GM23338 (cell line): ENCODE data around the gene RTKN2. TPM values are rescaled to one million over a fixed set of nuclear protein-coding genes. Genes with fewer than 3 reads are reported as not detected.

Experiments
- ATAC-seq: fragments of 200-7000 bp; cut with Tn5 transposase; 3 replicates; pipeline ENCODE4 v1.9.1; 2020
- DNase-seq: peaks from one replicate; pipeline ENCODE4 v3.0.0-alpha.2; 2015; ENCODE audit warnings: low spot score
- H2AFZ ChIP-seq: fragments of 200-600 bp; sonication (generic); 2 replicates; pipeline ENCODE4 v1.8.0; 2016; ENCODE audit warnings: antibody characterized with exemption, mild to moderate bottlenecking, moderate library complexity
- H3F3A ChIP-seq: fragments of 200-600 bp; sonication (generic); replicated peaks from 2 replicates; pipeline ENCODE4 v1.8.0; 2017; ENCODE audit warnings: antibody characterized with exemption, mixed run types, low read depth
- H3K27ac ChIP-seq: fragments of 200-600 bp; sonication (generic); 2 replicates; pipeline ENCODE4 v1.6.1; 2016; ENCODE audit warnings: low read depth
- H3K27me3 ChIP-seq: fragments of 200-600 bp; sonication (generic); 2 replicates; pipeline ENCODE4 v1.8.0; 2016; ENCODE audit warnings: mild to moderate bottlenecking, mixed run types, moderate library complexity; ENCODE audit not compliant: insufficient read depth
- H3K36me3 ChIP-seq: fragments of 200-600 bp; sonication (generic); 2 replicates; pipeline ENCODE4 v1.8.0; 2016; ENCODE audit warnings: mild to moderate bottlenecking; ENCODE audit not compliant: insufficient read depth
- H3K4me1 ChIP-seq: fragments of 200-600 bp; sonication (generic); 2 replicates; pipeline ENCODE4 v1.8.0; 2016; ENCODE audit warnings: mild to moderate bottlenecking, moderate library complexity; ENCODE audit not compliant: insufficient read depth
- H3K4me2 ChIP-seq: fragments of 200-600 bp; sonication (generic); 2 replicates; pipeline ENCODE4 v1.7.1; 2017; ENCODE audit warnings: mixed run types
- H3K4me3 ChIP-seq: fragments of 200-600 bp; sonication (generic); 2 replicates; pipeline ENCODE4 v1.6.1; 2016; ENCODE audit warnings: mixed run types
- H3K79me2 ChIP-seq: fragments of 200-600 bp; sonication (generic); replicated peaks from 2 replicates; pipeline ENCODE4 v1.8.0; 2017; ENCODE audit warnings: mild to moderate bottlenecking; ENCODE audit not compliant: insufficient read depth
- H3K9me2 ChIP-seq: fragments of 200-600 bp; sonication (generic); 2 replicates; pipeline ENCODE4 v1.8.0; 2017; ENCODE audit not compliant: insufficient read depth
- H4K20me1 ChIP-seq: fragments of 200-600 bp; sonication (generic); replicated peaks from 2 replicates; pipeline ENCODE4 v1.8.0; 2017; ENCODE audit warnings: mild to moderate bottlenecking; ENCODE audit not compliant: insufficient read depth
- H3K27ac Mint-ChIP-seq: 2 replicates; pipeline ENCODE4 v1.8.0; 2020; ENCODE audit warnings: inconsistent platforms, mild to moderate bottlenecking, moderate library complexity, mixed read lengths
- H3K27me3 Mint-ChIP-seq: 3 replicates; pipeline ENCODE4 v1.8.0; 2022; ENCODE audit warnings: low read depth, mild to moderate bottlenecking, moderate library complexity, mixed read lengths, inconsistent platforms; ENCODE audit not compliant: insufficient read depth, poor library complexity
- H3K36me3 Mint-ChIP-seq: 3 replicates; pipeline ENCODE4 v1.8.0; 2021; ENCODE audit warnings: low read depth, mild to moderate bottlenecking, inconsistent platforms, moderate library complexity, mixed read lengths
- H3K4me1 Mint-ChIP-seq: 3 replicates; pipeline ENCODE4 v1.8.0; 2020; ENCODE audit warnings: mild to moderate bottlenecking, inconsistent platforms, mixed read lengths
- H3K4me3 Mint-ChIP-seq: 3 replicates; pipeline ENCODE4 v1.8.0; 2021; ENCODE audit warnings: moderate library complexity, mild to moderate bottlenecking, inconsistent platforms, mixed read lengths
- H3K9me3 Mint-ChIP-seq: 3 replicates; pipeline ENCODE4 v1.8.0; 2020; ENCODE audit warnings: moderate library complexity, mild to moderate bottlenecking, inconsistent platforms, mixed read lengths
- CREB1 ChIP-seq: fragments of 250-450 bp; sonication (Bioruptor Pico); IDR thresholded peaks from 2 replicates; pipeline ENCODE4 v1.5.0; 2020; ENCODE audit warnings: low read depth, mild to moderate bottlenecking, moderate library complexity
- CTCF ChIP-seq, 2 experiments: fragments of 200-600 bp in 1 of 2; sonication (generic) in 1 of 2; conservative IDR thresholded peaks; 2 replicates each; pipeline versions ENCODE4 v1.5.1 to v1.6.1; 2016 to 2017; ENCODE audit warnings: antibody characterized with exemption in 2 of 2, low read depth in 2 of 2, mild to moderate bottlenecking in 2 of 2, moderate library complexity in 1 of 2
- ETS1 ChIP-seq: IDR thresholded peaks from 2 replicates; pipeline ENCODE4 v1.6.1; 2016; ENCODE audit warnings: antibody characterized with exemption
- EZH2 ChIP-seq: fragments of 200-600 bp; sonication (generic); IDR thresholded peaks from one replicate; pipeline ENCODE4 v1.8.0; 2017; ENCODE audit warnings: antibody characterized with exemption, mild to moderate bottlenecking, low read depth; ENCODE audit not compliant: unreplicated experiment
- JUNB ChIP-seq: IDR thresholded peaks from one replicate; pipeline ENCODE4 v1.6.1; 2016; ENCODE audit warnings: antibody characterized with exemption; ENCODE audit not compliant: unreplicated experiment
- NANOG ChIP-seq: IDR thresholded peaks from 2 replicates; pipeline ENCODE4 v1.6.1; 2016; ENCODE audit warnings: antibody characterized with exemption, borderline replicate concordance
- POLR2AphosphoS5 ChIP-seq: IDR thresholded peaks from 2 replicates; pipeline ENCODE4 v1.6.1; 2016; ENCODE audit warnings: antibody characterized with exemption, low read depth
- STAT1 ChIP-seq: IDR thresholded peaks from one replicate; pipeline ENCODE4 v1.6.1; 2016; ENCODE audit warnings: antibody characterized with exemption; ENCODE audit not compliant: unreplicated experiment
- ZNF114 ChIP-seq: fragments of 250-450 bp; sonication (Bioruptor Pico); IDR thresholded peaks from 2 replicates; pipeline ENCODE4 v1.5.0; 2020; ENCODE audit warnings: mild to moderate bottlenecking, moderate library complexity
- ZNF331 ChIP-seq: fragments of 250-450 bp; sonication (Bioruptor Pico); IDR thresholded peaks from 2 replicates; pipeline ENCODE4 v1.5.0; 2020; ENCODE audit warnings: low read depth, mild to moderate bottlenecking, moderate library complexity
- polyA plus RNA-seq: library from polyadenylated mRNA; unstranded; fragments of >200 nt; fragmentation: Nextera tagmentation; extraction: Ambion mirVana; gene quantifications from 2 replicates; pipeline ENCODE4 v1.2.1, GENCODE V29; 2016
- total RNA-seq: library from RNA; depleted of rRNA; stranded (reverse); fragments of >200 nt; shearing (Covaris generic); gene quantifications from 2 replicates; pipeline ENCODE4 v1.2.3, GENCODE V29; 2014
- TF ChIP-seq, protein P1 (sequence below): IDR thresholded peaks from one replicate; pipeline ENCODE4 v1.6.1; 2018; ENCODE audit warnings: antibody characterized with exemption; ENCODE audit not compliant: unreplicated experiment

The RTKN2 gene
- total and polyA plus RNA-seq, 2 experiments from 2014 or later: 15.3 to 23.6 TPM

DNA sequence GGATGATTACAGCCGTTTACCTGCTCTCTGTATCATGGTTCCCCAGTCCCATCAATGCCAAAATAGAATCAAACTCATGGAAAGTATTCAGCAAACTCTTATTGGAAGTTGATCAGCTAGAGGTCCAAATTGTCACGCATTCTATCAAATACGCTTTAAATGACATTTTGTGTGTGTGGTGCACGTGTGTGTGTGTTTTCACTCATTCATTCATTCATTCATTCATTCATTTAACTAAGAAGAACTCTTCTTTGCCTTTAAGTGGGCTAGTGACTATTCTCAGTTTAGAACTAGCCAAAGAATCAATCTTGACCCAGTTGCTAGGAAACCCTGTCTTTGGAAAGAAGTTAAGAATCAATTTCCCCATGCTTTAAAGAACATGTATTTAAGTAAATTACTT, 102.8 kb downstream of the RTKN2 start:
- TF ChIP-seq, protein P1, sequence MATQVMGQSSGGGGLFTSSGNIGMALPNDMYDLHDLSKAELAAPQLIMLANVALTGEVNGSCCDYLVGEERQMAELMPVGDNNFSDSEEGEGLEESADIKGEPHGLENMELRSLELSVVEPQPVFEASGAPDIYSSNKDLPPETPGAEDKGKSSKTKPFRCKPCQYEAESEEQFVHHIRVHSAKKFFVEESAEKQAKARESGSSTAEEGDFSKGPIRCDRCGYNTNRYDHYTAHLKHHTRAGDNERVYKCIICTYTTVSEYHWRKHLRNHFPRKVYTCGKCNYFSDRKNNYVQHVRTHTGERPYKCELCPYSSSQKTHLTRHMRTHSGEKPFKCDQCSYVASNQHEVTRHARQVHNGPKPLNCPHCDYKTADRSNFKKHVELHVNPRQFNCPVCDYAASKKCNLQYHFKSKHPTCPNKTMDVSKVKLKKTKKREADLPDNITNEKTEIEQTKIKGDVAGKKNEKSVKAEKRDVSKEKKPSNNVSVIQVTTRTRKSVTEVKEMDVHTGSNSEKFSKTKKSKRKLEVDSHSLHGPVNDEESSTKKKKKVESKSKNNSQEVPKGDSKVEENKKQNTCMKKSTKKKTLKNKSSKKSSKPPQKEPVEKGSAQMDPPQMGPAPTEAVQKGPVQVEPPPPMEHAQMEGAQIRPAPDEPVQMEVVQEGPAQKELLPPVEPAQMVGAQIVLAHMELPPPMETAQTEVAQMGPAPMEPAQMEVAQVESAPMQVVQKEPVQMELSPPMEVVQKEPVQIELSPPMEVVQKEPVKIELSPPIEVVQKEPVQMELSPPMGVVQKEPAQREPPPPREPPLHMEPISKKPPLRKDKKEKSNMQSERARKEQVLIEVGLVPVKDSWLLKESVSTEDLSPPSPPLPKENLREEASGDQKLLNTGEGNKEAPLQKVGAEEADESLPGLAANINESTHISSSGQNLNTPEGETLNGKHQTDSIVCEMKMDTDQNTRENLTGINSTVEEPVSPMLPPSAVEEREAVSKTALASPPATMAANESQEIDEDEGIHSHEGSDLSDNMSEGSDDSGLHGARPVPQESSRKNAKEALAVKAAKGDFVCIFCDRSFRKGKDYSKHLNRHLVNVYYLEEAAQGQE: no peak
- TF ChIP-seq EZH2 (no peak), NANOG (no peak), ZNF114 (CRISPR knock-in tag) (no peak)
- H3K36me3 ChIP-seq: no peaks in the 10 kb centered on the region
- DNase-seq (no peak), ATAC-seq (no peak)
- Mint-ChIP-seq H3K4me3 (no peak overlapping the region), H3K27ac (no peak overlapping the region), H3K27me3 (no peaks in the 10 kb centered on the region), H3K36me3 (no peaks in the 10 kb centered on the region), H3K9me3 (no peaks in the 10 kb centered on the region), H3K4me1 (peaks cover 7% of the 10 kb centered on the region)
- H2AFZ ChIP-seq: no peak overlapping the region
- H3K27me3 ChIP-seq: no peaks in the 10 kb centered on the region
- no peak overlapping the region for H3K4me3 ChIP-seq
- no peak overlapping the region for H3K4me2 ChIP-seq
- no peaks in the 10 kb centered on the region for H3K79me2 ChIP-seq
- H3K4me1 ChIP-seq: 0 out of 2 replicates have a peak, but pooled peaks cover 6% of the 10 kb centered on the region
- H3K9me2 ChIP-seq: no peaks in the 10 kb centered on the region
- no peaks in the 10 kb centered on the region for H3F3A ChIP-seq
- no peaks in the 10 kb centered on the region for H4K20me1 ChIP-seq
- H3K27ac ChIP-seq: no peak overlapping the region

DNA sequence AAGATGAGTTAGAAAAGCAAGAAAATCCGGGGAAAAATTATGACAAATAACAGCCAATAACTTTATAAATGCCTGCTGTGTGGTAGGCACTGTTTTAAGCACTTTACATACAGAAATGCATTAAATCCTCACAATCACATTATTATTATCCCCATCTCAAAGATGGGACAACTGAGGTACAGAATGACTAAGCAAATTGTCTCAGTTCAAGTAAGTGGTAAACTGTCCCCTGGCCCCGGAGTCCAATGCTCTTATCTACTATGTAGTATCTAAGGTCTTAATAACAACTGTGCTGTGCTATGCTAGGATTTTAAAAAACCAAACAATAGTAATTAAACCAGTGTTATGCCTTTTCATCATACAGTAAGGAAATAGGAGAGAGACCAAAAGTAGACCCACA, 105.6 kb downstream of the RTKN2 start:
- no peaks in the 10 kb centered on the region for H3F3A ChIP-seq
- H3K9me3 Mint-ChIP-seq: no peaks in the 10 kb centered on the region
- TF ChIP-seq STAT1 (no peak), CREB1 (CRISPR knock-in tag) (no peak), ETS1 (no peak), POLR2AphosphoS5 (no peak), CTCF (conservative IDR thresholded peaks at IDR 0.05; ENCODE audit: low read depth in 2 of 2) (no peak), JUNB (no peak), ZNF114 (CRISPR knock-in tag) (no peak), ZNF331 (CRISPR knock-in tag) (no peak), NANOG (no peak), EZH2 (no peak)
- TF ChIP-seq, protein P1: no peak

More for the DNA sequence above, 105.6 kb downstream of the RTKN2 start:
- H3K27ac Mint-ChIP-seq: no peak overlapping the region
- H3K36me3 ChIP-seq: no peaks in the 10 kb centered on the region
- H3K4me1 ChIP-seq: 0 out of 2 replicates have a peak, but pooled peaks cover 6% of the 10 kb centered on the region
- no peak overlapping the region for H3K4me3 Mint-ChIP-seq
- no peaks in the 10 kb centered on the region for H4K20me1 ChIP-seq
- H3K9me2 ChIP-seq: no peaks in the 10 kb centered on the region
- H2AFZ ChIP-seq: no peak overlapping the region
- H3K4me1 Mint-ChIP-seq: peaks cover 7% of the 10 kb centered on the region
- no peak overlapping the region for H3K4me3 ChIP-seq
- ATAC-seq: no peak
- H3K4me2 ChIP-seq: no peak overlapping the region
- no peak for DNase-seq
- H3K36me3 Mint-ChIP-seq: no peaks in the 10 kb centered on the region
- no peaks in the 10 kb centered on the region for H3K79me2 ChIP-seq
- no peaks in the 10 kb centered on the region for H3K27me3 Mint-ChIP-seq
- no peak overlapping the region for H3K27ac ChIP-seq
- H3K27me3 ChIP-seq: no peaks in the 10 kb centered on the region
